Measurements from ENCODE around the gene TRAF2.

DNA sequence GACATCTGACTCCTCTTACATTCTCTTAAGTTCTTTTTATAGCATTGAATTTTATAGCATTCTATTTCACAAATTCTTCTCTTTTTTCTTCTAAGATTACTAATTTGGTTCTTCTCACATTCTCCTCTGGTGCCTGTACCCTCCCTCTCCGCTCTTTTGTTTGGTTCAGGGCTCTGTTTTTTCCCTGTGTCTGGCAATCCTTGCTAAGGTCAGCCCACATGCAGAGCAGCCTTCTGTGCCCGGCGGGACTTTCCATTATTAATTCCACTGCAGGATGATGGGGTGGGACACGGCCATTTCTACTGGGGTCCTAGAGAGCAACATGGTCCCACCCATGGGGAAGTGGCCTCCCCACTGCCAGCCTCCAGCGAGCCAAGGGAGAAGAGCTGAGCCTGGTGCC is 9.8 kb upstream of the TRAF2 start:
- TF ChIP-seq, protein P1, sequence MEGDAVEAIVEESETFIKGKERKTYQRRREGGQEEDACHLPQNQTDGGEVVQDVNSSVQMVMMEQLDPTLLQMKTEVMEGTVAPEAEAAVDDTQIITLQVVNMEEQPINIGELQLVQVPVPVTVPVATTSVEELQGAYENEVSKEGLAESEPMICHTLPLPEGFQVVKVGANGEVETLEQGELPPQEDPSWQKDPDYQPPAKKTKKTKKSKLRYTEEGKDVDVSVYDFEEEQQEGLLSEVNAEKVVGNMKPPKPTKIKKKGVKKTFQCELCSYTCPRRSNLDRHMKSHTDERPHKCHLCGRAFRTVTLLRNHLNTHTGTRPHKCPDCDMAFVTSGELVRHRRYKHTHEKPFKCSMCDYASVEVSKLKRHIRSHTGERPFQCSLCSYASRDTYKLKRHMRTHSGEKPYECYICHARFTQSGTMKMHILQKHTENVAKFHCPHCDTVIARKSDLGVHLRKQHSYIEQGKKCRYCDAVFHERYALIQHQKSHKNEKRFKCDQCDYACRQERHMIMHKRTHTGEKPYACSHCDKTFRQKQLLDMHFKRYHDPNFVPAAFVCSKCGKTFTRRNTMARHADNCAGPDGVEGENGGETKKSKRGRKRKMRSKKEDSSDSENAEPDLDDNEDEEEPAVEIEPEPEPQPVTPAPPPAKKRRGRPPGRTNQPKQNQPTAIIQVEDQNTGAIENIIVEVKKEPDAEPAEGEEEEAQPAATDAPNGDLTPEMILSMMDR (IDR thresholded peaks at IDR 0.05), result no peak
- no peak for TF ChIP-seq ZFX (IDR thresholded peaks at IDR 0.05; ENCODE audit: borderline replicate concordance)
